ENCODE data around the gene CAPZA2. TPM values are rescaled to one million over a fixed set of nuclear protein-coding genes. Genes with fewer than 3 reads are reported as not detected.
A peak's percentile ranks its signal among the peaks of the same experiment; 100 is the strongest.

The CAPZA2 gene
- total and polyA plus RNA-seq, 9 of the 15 experiments (the other 6 are each of a cell fraction or from before 2014, with no cell fraction given): 67.0 to 524 (median 176) TPM

DNA sequence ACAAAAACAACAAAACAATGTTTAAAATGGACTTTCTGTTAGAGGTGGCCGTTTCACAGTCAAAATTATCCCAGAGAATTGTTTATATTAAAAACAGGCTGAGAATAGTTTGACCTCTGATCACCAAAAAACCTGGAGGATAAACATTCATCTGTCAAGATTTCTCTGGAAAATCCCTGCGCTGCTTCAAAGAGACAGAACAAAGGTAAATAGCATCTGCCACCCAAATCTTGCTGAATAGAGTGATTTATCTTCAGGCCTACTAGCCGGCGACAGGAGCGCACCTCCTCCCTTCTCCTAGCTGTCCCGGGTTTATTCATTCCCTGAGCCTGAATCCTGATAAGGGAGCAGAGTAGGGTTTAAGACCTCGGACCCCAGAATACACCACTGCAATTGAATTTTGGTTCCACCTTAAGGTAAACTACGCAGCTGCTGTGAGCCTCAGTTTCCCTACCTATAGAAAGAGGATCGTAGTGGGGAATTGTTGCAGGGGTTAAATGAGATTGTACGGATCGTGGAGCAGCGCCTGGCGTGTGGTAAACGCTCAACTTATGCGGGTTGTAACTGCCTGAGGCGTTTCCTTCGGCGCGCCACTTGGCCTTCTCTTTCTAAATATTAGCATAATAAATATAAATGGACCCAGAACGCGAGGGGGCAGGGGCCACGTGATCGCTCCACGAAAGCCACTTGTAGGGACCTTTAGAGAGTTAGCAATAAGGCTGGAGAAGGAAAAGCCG, 90.4 kb downstream of the CAPZA2 start (continued):
- TF ChIP-seq, protein P1, sequence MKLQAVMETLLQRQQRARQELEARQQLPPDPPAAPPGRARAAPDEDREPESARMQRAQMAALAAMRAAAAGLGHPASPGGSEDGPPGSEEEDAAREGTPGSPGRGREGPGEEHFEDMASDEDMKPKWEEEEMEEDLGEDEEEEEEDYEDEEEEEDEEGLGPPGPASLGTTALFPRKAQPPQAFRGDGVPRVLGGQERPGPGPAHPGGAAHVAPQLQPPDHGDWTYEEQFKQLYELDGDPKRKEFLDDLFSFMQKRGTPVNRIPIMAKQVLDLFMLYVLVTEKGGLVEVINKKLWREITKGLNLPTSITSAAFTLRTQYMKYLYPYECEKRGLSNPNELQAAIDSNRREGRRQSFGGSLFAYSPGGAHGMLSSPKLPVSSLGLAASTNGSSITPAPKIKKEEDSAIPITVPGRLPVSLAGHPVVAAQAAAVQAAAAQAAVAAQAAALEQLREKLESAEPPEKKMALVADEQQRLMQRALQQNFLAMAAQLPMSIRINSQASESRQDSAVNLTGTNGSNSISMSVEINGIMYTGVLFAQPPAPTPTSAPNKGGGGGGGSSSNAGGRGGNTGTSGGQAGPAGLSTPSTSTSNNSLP (IDR thresholded peaks at IDR 0.05; ENCODE audit: borderline replicate concordance, low read depth, low read length): no peak
- TF ChIP-seq ZNF436 (CRISPR knock-in tag; IDR thresholded peaks at IDR 0.05) (no peak), ZNF324 (CRISPR knock-in tag; IDR thresholded peaks at IDR 0.05) (no peak), CBX8 (IDR thresholded peaks at IDR 0.05; ENCODE audit: borderline replicate concordance, extremely low read depth, low read depth, low read length, poor library complexity, severe bottlenecking) (no peak), ZNF124 (CRISPR knock-in tag; IDR thresholded peaks at IDR 0.05) (no peak), RFX5 (IDR thresholded peaks at IDR 0.05; ENCODE audit: low read depth, low read length) (no peak), RAD51 (IDR thresholded peaks at IDR 0.05; ENCODE audit: borderline replicate concordance, low read depth) (peak; percentile 68; the same call in 1 of the 2 replicates), HMBOX1 (IDR thresholded peaks at IDR 0.05) (no peak), ZNF551 (CRISPR knock-in tag; IDR thresholded peaks at IDR 0.05) (no peak), ZNF395 (CRISPR knock-in tag; IDR thresholded peaks at IDR 0.05) (no peak), IRF9 (tag; IDR thresholded peaks at IDR 0.05) (no peak), BRD9 (IDR thresholded peaks at IDR 0.05; ENCODE audit: low read depth, partially characterized antibody) (peak; percentile 66), NCOA2 (IDR thresholded peaks at IDR 0.05; ENCODE audit: partially characterized antibody in 2 of 2) (no peak), NR3C1 (CRISPR knock-in tag; IDR thresholded peaks at IDR 0.05) (no peak), SNIP1 (IDR thresholded peaks at IDR 0.05; ENCODE audit: low read depth) (no peak), ZNF76 (CRISPR knock-in tag; IDR thresholded peaks at IDR 0.05; ENCODE audit: borderline replicate concordance) (no peak), ETV5 (CRISPR knock-in tag; IDR thresholded peaks at IDR 0.05; ENCODE audit: low read depth) (no peak), SAP30 (IDR thresholded peaks at IDR 0.05; ENCODE audit: borderline replicate concordance, insufficient read depth, low read depth, low read length, poor library complexity, severe bottlenecking) (peak; percentile 60), MIER1 (IDR thresholded peaks at IDR 0.05; ENCODE audit: low read depth) (no peak), NR0B1 (IDR thresholded peaks at IDR 0.05; ENCODE audit: partially characterized antibody) (no peak)

Measured in K562 (cell line).